PFSK-1 (cell line): ENCODE data around the gene PPP2R2D.

Source experiments
- FOXP2 ChIP-seq: optimal IDR thresholded peaks from 2 replicates; pipeline ENCODE3; 2011; ENCODE audit warnings: borderline replicate concordance, control low read depth, inconsistent platforms; ENCODE audit not compliant: insufficient read depth; ENCODE audit errors: extremely low read length, extremely low read depth
- POLR2AphosphoS5 ChIP-seq: IDR thresholded peaks from 2 replicates; pipeline ENCODE4 v1.6.1; 2012; ENCODE audit warnings: low read depth, mild to moderate bottlenecking, control low read depth, low read length, moderate library complexity
- TF ChIP-seq, protein P1 (sequence below), 2 experiments: IDR thresholded peaks; 2 replicates each; pipeline versions ENCODE4 v1.6.1 to v1.8.0; 2011 to 2012; ENCODE audit warnings: low read depth in 2 of 2, low read length in 2 of 2, control low read depth in 1 of 2, inconsistent platforms in 1 of 2, mild to moderate bottlenecking in 1 of 2, moderate library complexity in 1 of 2; ENCODE audit not compliant: insufficient read depth in 1 of 2

DNA sequence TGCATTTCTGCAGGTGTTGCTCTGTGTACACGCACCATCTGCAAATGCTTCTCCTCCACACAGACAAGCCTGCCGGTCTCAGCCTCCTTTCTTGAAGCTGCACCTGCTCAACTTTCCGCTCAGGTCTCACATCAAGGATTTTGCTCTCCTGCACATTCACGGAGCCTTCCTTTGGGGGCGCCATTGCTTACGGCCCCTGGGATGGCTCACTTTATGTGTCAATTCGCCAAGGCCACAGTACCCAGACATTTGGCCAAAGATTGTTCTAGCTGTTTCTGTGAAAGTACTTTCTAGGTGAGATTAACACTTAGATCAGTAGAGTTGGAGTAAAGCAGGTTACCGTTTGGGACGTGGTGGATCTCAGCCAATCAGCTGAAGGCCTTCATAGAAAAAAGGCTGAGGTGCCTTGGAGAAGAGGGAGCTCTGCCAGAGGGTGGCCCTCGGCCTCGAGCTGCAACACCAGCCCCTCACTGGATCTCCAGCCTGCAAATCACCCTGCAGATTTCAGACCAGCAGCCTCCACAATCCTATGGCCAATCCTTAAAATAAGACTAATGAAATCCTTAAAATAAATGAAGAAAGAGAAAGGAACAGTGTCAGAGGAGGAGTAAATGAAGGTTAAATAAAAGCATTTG is 39.9 kb upstream of the PPP2R2D start:
- TF ChIP-seq, protein P1, sequence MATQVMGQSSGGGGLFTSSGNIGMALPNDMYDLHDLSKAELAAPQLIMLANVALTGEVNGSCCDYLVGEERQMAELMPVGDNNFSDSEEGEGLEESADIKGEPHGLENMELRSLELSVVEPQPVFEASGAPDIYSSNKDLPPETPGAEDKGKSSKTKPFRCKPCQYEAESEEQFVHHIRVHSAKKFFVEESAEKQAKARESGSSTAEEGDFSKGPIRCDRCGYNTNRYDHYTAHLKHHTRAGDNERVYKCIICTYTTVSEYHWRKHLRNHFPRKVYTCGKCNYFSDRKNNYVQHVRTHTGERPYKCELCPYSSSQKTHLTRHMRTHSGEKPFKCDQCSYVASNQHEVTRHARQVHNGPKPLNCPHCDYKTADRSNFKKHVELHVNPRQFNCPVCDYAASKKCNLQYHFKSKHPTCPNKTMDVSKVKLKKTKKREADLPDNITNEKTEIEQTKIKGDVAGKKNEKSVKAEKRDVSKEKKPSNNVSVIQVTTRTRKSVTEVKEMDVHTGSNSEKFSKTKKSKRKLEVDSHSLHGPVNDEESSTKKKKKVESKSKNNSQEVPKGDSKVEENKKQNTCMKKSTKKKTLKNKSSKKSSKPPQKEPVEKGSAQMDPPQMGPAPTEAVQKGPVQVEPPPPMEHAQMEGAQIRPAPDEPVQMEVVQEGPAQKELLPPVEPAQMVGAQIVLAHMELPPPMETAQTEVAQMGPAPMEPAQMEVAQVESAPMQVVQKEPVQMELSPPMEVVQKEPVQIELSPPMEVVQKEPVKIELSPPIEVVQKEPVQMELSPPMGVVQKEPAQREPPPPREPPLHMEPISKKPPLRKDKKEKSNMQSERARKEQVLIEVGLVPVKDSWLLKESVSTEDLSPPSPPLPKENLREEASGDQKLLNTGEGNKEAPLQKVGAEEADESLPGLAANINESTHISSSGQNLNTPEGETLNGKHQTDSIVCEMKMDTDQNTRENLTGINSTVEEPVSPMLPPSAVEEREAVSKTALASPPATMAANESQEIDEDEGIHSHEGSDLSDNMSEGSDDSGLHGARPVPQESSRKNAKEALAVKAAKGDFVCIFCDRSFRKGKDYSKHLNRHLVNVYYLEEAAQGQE (IDR thresholded peaks at IDR 0.05; ENCODE audit: insufficient read depth in 1 of 2, low read depth in 2 of 2, low read length in 2 of 2): no peak
- TF ChIP-seq POLR2AphosphoS5 (no peak), FOXP2 (no peak)
